GM23248 (cell line): ENCODE measurements around the gene SLC8A1. TPM values are rescaled to one million over a fixed set of nuclear protein-coding genes. Genes with fewer than 3 reads are reported as not detected.

ENCODE experiments used
- DNase-seq: peaks from one replicate; pipeline ENCODE4 v3.0.0-alpha.2; 2015
- H2AFZ ChIP-seq: fragments of 200-600 bp; sonication (generic); 2 replicates; pipeline ENCODE4 v1.6.1; 2016; ENCODE audit warnings: antibody characterized with exemption
- H3F3A ChIP-seq: fragments of 200-600 bp; sonication (generic); 2 replicates; pipeline ENCODE4 v1.6.1; 2016; ENCODE audit warnings: mild to moderate bottlenecking, antibody characterized with exemption, mixed run types; ENCODE audit not compliant: insufficient read depth
- H3K27ac ChIP-seq: fragments of 200-600 bp; sonication (generic); 2 replicates; pipeline ENCODE4 v1.5.1; 2016; ENCODE audit warnings: mild to moderate bottlenecking
- H3K27me3 ChIP-seq: fragments of 200-600 bp; sonication (generic); replicated peaks from 2 replicates; pipeline ENCODE4 v1.6.1; 2016; ENCODE audit warnings: mild to moderate bottlenecking; ENCODE audit not compliant: insufficient read depth
- H3K36me3 ChIP-seq: fragments of 200-600 bp; sonication (generic); 2 replicates; pipeline ENCODE4 v1.6.1; 2016; ENCODE audit warnings: low read depth, mild to moderate bottlenecking
- H3K4me1 ChIP-seq: fragments of 200-600 bp; sonication (generic); 2 replicates; pipeline ENCODE4 v1.6.1; 2016; ENCODE audit warnings: mild to moderate bottlenecking; ENCODE audit not compliant: insufficient read depth
- H3K4me2 ChIP-seq: fragments of 200-600 bp; sonication (generic); one replicate; pipeline ENCODE4 v1.6.1; 2016; ENCODE audit warnings: mild to moderate bottlenecking; ENCODE audit not compliant: unreplicated experiment
- H3K4me3 ChIP-seq: fragments of 200-600 bp; sonication (generic); 2 replicates; pipeline ENCODE4 v1.5.1; 2016; ENCODE audit warnings: mild to moderate bottlenecking
- H3K79me2 ChIP-seq: fragments of 200-600 bp; sonication (generic); 2 replicates; pipeline ENCODE4 v1.6.1; 2016; ENCODE audit warnings: mild to moderate bottlenecking; ENCODE audit not compliant: insufficient read depth
- H3K9ac ChIP-seq: fragments of 200-600 bp; sonication (generic); 2 replicates; pipeline ENCODE4 v1.6.1; 2016; ENCODE audit warnings: mild to moderate bottlenecking
- H3K9me2 ChIP-seq: fragments of 200-600 bp; sonication (generic); 2 replicates; pipeline ENCODE4 v1.6.1; 2016; ENCODE audit warnings: mixed run types, mild to moderate bottlenecking, moderate library complexity; ENCODE audit not compliant: insufficient read depth
- H3K9me3 ChIP-seq: fragments of 200-600 bp; sonication (generic); one replicate; pipeline ENCODE4 v1.6.1; 2017; ENCODE audit warnings: low read depth
- H4K20me1 ChIP-seq: fragments of 200-600 bp; sonication (generic); 2 replicates; pipeline ENCODE4 v1.6.0; 2016; ENCODE audit not compliant: insufficient read depth
- EZH2 ChIP-seq: fragments of 200-600 bp; sonication (generic); IDR thresholded peaks from 2 replicates; pipeline ENCODE4 v1.6.1; 2018; ENCODE audit warnings: antibody characterized with exemption, mild to moderate bottlenecking; ENCODE audit not compliant: insufficient read depth, poor library complexity, severe bottlenecking
- EZH2phosphoT487 ChIP-seq: fragments of 200-600 bp; sonication (generic); IDR thresholded peaks from 2 replicates; pipeline ENCODE4 v1.6.1; 2018; ENCODE audit warnings: antibody characterized with exemption, moderate library complexity, mild to moderate bottlenecking, low read depth; ENCODE audit not compliant: insufficient read depth
- WGBS, 2 experiments: methylation state at CpG; one replicate each; pipeline ENCODE4 v1.1.6; 2015 to 2017; ENCODE audit warnings: low lambda C conversion rate in 2 of 2, low coverage in 1 of 2; ENCODE audit errors: missing lambda C conversion rate in 2 of 2; 5-methylcytosine and 5-hydroxymethylcytosine counted together
- in situ Hi-C: fragments of 300-500 bp; cut with MboI; formaldehyde crosslinking; loops from 2 replicates; pipeline ENCODE4 v1.15.0; 2020
- polyA plus RNA-seq: library from polyadenylated mRNA; unstranded; fragments of >200 nt; fragmentation: Nextera tagmentation; extraction: Ambion mirVana; gene quantifications from 2 replicates; pipeline ENCODE4 v1.2.1, GENCODE V29; 2016
- total RNA-seq: library from RNA; depleted of rRNA; stranded (reverse); fragments of >200 nt; shearing (Covaris generic); gene quantifications from 2 replicates; pipeline ENCODE4 v1.2.3, GENCODE V29; 2014

The SLC8A1 gene
- total and polyA plus RNA-seq, 2 experiments from 2014 or later, result 13.8 to 83.4 TPM

DNA sequence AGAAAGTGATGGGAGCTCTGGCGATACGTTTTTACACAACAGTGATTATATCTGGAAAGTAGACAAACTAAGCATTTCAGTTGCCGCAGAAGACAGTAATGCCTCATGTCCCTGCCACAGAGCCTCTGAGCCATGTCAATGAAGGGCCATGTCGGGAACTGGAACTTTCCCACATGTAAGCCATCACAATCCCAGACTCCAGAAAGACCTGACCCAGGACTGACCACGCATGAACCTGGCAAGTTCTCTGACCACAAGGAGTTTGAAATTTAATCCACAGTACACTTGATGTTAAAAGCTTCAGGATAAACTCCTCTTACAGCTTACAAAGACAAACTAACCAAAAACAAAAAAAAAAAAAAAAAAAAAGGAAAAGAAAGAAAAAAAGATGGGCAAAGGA lies 267.3 kb downstream of the SLC8A1 start:
- Histone ChIP-seq H3K9ac (no peak overlapping the region), H3K4me1 (no peaks in the 10 kb centered on the region), H3K27me3 (no peaks in the 10 kb centered on the region), H3K79me2 (no peaks in the 10 kb centered on the region), H3K36me3 (no peaks in the 10 kb centered on the region), H3K9me2 (no peaks in the 10 kb centered on the region; the same call in 1 of the 2 replicates), H3K27ac (no peak overlapping the region), H3K4me3 (no peak overlapping the region), H2AFZ (no peak overlapping the region), H3K9me3 (no peaks in the 10 kb centered on the region), H4K20me1 (no peaks in the 10 kb centered on the region), H3F3A (no peaks in the 10 kb centered on the region), H3K4me2 (no peak overlapping the region)
- WGBS, 2 experiments, result 76% methylated on average over 5 of the region's 5 CpGs
- TF ChIP-seq EZH2 (no peak), EZH2phosphoT487 (no peak)
- DNase-seq, result no peak
- in situ Hi-C loops, result no loop called here

DNA sequence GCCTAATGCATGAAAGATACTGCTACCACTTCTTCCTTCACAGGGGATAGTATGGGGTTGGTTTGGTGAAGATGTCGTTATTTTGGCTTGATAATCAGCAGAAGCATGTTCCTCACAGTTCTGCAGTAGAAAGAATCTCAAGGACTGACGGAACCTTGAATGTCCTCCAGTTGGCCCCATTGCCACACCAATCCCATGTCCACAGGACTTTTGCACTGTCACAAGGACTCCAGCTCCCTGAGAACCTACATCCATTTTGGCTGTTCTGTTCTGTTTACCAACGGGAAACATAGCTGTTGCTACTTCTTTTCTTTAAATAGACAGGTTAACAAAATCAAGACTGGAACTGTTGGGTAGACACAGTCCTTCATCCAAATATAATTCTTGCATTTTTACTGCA lies 270.0 kb downstream of the SLC8A1 start:
- no peaks in the 10 kb centered on the region for H3K27me3 ChIP-seq
- H3F3A ChIP-seq, result no peaks in the 10 kb centered on the region
- peaks cover 9% of the 10 kb centered on the region for H3K4me1 ChIP-seq
- no peaks in the 10 kb centered on the region for H3K9me2 ChIP-seq
- no peaks in the 10 kb centered on the region for H3K36me3 ChIP-seq
- no peak for DNase-seq
- H3K27ac ChIP-seq, result no peak overlapping the region
- H2AFZ ChIP-seq, result no peak overlapping the region
- no peak overlapping the region for H3K4me3 ChIP-seq
- H3K9me3 ChIP-seq, result no peaks in the 10 kb centered on the region
- in situ Hi-C loops, result no loop called here
- no peaks in the 10 kb centered on the region for H4K20me1 ChIP-seq
- TF ChIP-seq EZH2phosphoT487, result no peak
- no peak for TF ChIP-seq EZH2
- H3K9ac ChIP-seq, result no peak overlapping the region
- no peak overlapping the region for H3K4me2 ChIP-seq
- WGBS, 2 experiments, result 75 to 84% methylated on average over 3 of the region's 3 CpGs
- H3K79me2 ChIP-seq, result no peaks in the 10 kb centered on the region

DNA sequence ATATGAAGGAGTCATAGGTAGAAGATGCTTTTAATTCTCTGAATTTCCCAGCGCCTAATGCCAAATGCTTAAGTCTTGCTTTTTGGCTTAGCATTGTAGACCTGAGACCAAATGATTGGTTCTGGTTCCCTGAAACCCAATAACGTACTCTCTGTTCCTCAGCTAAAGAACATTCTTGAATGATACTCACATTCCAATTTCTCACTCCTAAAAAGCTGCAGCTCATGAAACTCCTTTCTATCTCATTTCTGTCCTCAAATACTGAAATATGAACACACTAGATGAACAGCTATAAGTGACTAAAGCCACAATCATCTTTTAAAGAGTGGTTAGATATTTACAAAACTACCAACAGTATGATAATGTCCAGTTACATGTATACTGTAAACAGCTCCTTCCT lies 272.1 kb downstream of the SLC8A1 start:
- H3F3A ChIP-seq, result no peaks in the 10 kb centered on the region
- in situ Hi-C loops, result no loop called here
- H3K27ac ChIP-seq, result no peak overlapping the region
- no peaks in the 10 kb centered on the region for H3K9me3 ChIP-seq
- WGBS, 2 experiments, result 70 to 74% methylated on average over 2 of the region's 2 CpGs
- H3K79me2 ChIP-seq, result no peaks in the 10 kb centered on the region
- TF ChIP-seq EZH2phosphoT487 (no peak), EZH2 (no peak)
- H3K9ac ChIP-seq, result no peak overlapping the region
- H3K4me3 ChIP-seq, result no peak overlapping the region
- no peaks in the 10 kb centered on the region for H3K36me3 ChIP-seq
- H3K9me2 ChIP-seq, result no peaks in the 10 kb centered on the region
- no peak for DNase-seq
- H3K27me3 ChIP-seq, result no peaks in the 10 kb centered on the region
- H3K4me2 ChIP-seq, result no peak overlapping the region
- H2AFZ ChIP-seq, result no peak overlapping the region
- no peaks in the 10 kb centered on the region for H4K20me1 ChIP-seq
- H3K4me1 ChIP-seq, result peaks cover 10% of the 10 kb centered on the region

DNA sequence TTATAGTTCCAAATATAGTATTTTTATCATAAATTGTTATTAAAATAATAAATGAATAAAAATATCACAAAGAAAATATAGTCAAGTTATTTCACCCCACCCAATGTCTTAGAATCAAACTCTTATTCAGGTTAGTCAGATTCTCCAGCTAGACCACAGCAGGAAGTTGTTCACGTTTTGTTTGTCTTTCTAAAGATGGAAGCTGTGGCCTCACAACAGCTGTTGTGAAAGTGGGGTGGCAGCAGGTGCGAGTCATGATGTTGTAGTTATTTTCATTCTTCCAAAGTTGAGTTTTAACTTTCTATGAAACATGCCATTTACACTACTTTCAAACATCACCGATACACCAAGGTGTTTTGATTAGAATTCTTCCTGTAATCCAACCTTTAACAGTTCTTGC lies 272.9 kb downstream of the SLC8A1 start:
- Histone ChIP-seq H3K4me2 (no peak overlapping the region), H2AFZ (no peak overlapping the region), H3K4me3 (no peak overlapping the region), H3K79me2 (no peaks in the 10 kb centered on the region), H3K9me3 (no peaks in the 10 kb centered on the region), H3K27ac (no peak overlapping the region), H3K27me3 (no peaks in the 10 kb centered on the region), H3K9ac (no peak overlapping the region), H3K9me2 (no peaks in the 10 kb centered on the region), H3K36me3 (no peaks in the 10 kb centered on the region), H3F3A (no peaks in the 10 kb centered on the region), H3K4me1 (peaks cover 10% of the 10 kb centered on the region), H4K20me1 (no peaks in the 10 kb centered on the region)
- peak; percentile 43 for DNase-seq
- in situ Hi-C loops, result no loop called here
- WGBS, 2 experiments, result 84 to 92% methylated on average over 3 of the region's 3 CpGs
- TF ChIP-seq EZH2 (no peak), EZH2phosphoT487 (no peak)
